ENCODE results near the gene GPS1.

The GPS1 gene

GRCh38 chr17:82061047-82061925, 9.6 kb downstream of the GPS1 start:
- DNase-seq: no peak

- no peak for DNase-seq
Measured at GRCh38 chr17:82062076-82062983, 10.6 kb downstream of the GPS1 start.

GRCh38 chr17:82062984-82063368, 11.3 kb downstream of the GPS1 start:
- DNase-seq: no peak

GRCh38 chr17:82063424-82064415, 12.0 kb downstream of the GPS1 start:
- DNase-seq: no peak

GRCh38 chr17:82064433-82065192, 12.9 kb downstream of the GPS1 start:
- no peak for DNase-seq

GRCh38 chr17:82065193-82065637, 13.5 kb downstream of the GPS1 start:
- no peak for DNase-seq

GRCh38 chr17:82065638-82066303, 14.1 kb downstream of the GPS1 start, which contains the start of gene DUS1L:
Gene DUS1L (minus strand): TSS chr17:82065804. CDS start chr17:82065059, 745 bp downstream.
- DNase-seq: no peak

GRCh38 chr17:82070611-82071010, 18.9 kb downstream of the GPS1 start:
- DNase-seq: no peak

- DNase-seq: no peak
Measured at GRCh38 chr17:82072827-82073226, 21.1 kb downstream of the GPS1 start.

GRCh38 chr17:82073446-82073845, 21.7 kb downstream of the GPS1 start:
- DNase-seq: no peak

- no peak for DNase-seq
Measured at GRCh38 chr17:82076018-82076784, 24.5 kb downstream of the GPS1 start.

GRCh38 chr17:82076785-82077591, 25.3 kb downstream of the GPS1 start:
- DNase-seq: no peak

- no peak for DNase-seq
Measured at GRCh38 chr17:82077617-82078358, 26.1 kb downstream of the GPS1 start.

GRCh38 chr17:82078433-82078832, 26.7 kb downstream of the GPS1 start:
- DNase-seq: no peak

GRCh38 chr17:82079001-82079677, 27.4 kb downstream of the GPS1 start:
- DNase-seq: no peak

- DNase-seq: no peak
Measured at GRCh38 chr17:82080048-82080788, 28.5 kb downstream of the GPS1 start.

GRCh38 chr17:82080789-82081464, 29.2 kb downstream of the GPS1 start:
- no peak for DNase-seq
